ENCODE results near the gene NXPH2. TPM values are rescaled to one million over a fixed set of nuclear protein-coding genes. Genes with fewer than 3 reads are reported as not detected.

NXPH2 gene
- total and polyA plus RNA-seq, 2 of the 13 experiments (the other 11 are each of a cell fraction or from before 2014, with no cell fraction given), result not detected

GRCh38 chr2:138699421-138699820 lies 80.8 kb downstream of the NXPH2 start:
- DNase-seq (ENCODE audit: low spot score), result no peak
- TF ChIP-seq NRL (CRISPR knock-in tag; IDR thresholded peaks at IDR 0.05; ENCODE audit: borderline replicate concordance) (no peak), ZFYVE20 (CRISPR knock-in tag; IDR thresholded peaks at IDR 0.05; ENCODE audit: borderline replicate concordance, low read depth) (no peak)
- Histone ChIP-seq H3K27ac (ENCODE audit: extremely low read length, insufficient read depth, low read length) (no peak overlapping the region), H3K4me2 (ENCODE audit: low read depth, low read length) (no peak overlapping the region), H3K27me3 (ENCODE audit: control insufficient read depth in 1 of 2, insufficient read depth in 2 of 2, low read length in 2 of 2) (peaks cover 0 to 3% of the 10 kb centered on the region in 2 experiments; a peak in 1 of 5 replicates), H3K4me3 (replicated peaks in 1 of 3; ENCODE audit: insufficient read depth in 1 of 3, low read depth in 2 of 3, low read length in 3 of 3) (no peak overlapping the region), H3K4me1 (ENCODE audit: insufficient read depth, low read length) (no peaks in the 10 kb centered on the region), H4K20me1 (ENCODE audit: insufficient read depth, low read length) (no peaks in the 10 kb centered on the region), H3K9ac (ENCODE audit: insufficient read depth, low read depth, low read length) (no peak overlapping the region), H2AFZ (ENCODE audit: low read length) (no peak overlapping the region), H3K9me3 (ENCODE audit: low read length) (no peaks in the 10 kb centered on the region), H3K79me2 (ENCODE audit: insufficient read depth, low read length) (no peaks in the 10 kb centered on the region), H3K36me3 (replicated peaks in 1 of 2; ENCODE audit: control insufficient read depth in 1 of 2, insufficient read depth in 2 of 2, low read length in 2 of 2) (no peaks in the 10 kb centered on the region)
- ATAC-seq, result peak; percentile 40; the same call in 1 of the 3 replicates
- 56% methylated on average over 8 of the region's 8 CpGs for WGBS (ENCODE audit: low lambda C conversion rate)
- no TSS peak for BruUV-seq (replicated peaks)
- in situ Hi-C loops (cut with HindIII; ENCODE audit: extremely low pct_ligation_motif_present, low pct_unique_long_range_greater_than_20kb), result no loop called here
- intact Hi-C loops (cut with micrococcal nuclease; ENCODE audit: unreplicated experiment), result no loop called here
- CTCF ChIA-PET (ENCODE audit: low intra/inter-chr PET ratio, low total read pairs), result no interaction called here
- no peak for FAIRE-seq
- POLR2A ChIA-PET, result interaction anchor here (0.5 kb wide), 1 partner anchor 22 kb away, joined by 3 read pairs; no protein-coding TSS in a partner anchor

- no peak for FAIRE-seq
- Histone ChIP-seq H3K4me3 (replicated peaks in 1 of 3; ENCODE audit: insufficient read depth in 1 of 3, low read depth in 2 of 3, low read length in 3 of 3) (no peak overlapping the region), H3K9me3 (ENCODE audit: low read length) (no peaks in the 10 kb centered on the region), H4K20me1 (ENCODE audit: insufficient read depth, low read length) (no peaks in the 10 kb centered on the region), H3K27me3 (ENCODE audit: control insufficient read depth in 1 of 2, insufficient read depth in 2 of 2, low read length in 2 of 2) (peaks cover 0 to 3% of the 10 kb centered on the region in 2 experiments; a peak in 1 of 5 replicates), H3K9ac (ENCODE audit: insufficient read depth, low read depth, low read length) (no peak overlapping the region), H3K4me1 (ENCODE audit: insufficient read depth, low read length) (no peaks in the 10 kb centered on the region), H3K79me2 (ENCODE audit: insufficient read depth, low read length) (no peaks in the 10 kb centered on the region), H3K27ac (ENCODE audit: extremely low read length, insufficient read depth, low read length) (no peak overlapping the region), H3K4me2 (ENCODE audit: low read depth, low read length) (no peak overlapping the region), H2AFZ (ENCODE audit: low read length) (no peak overlapping the region), H3K36me3 (replicated peaks in 1 of 2; ENCODE audit: control insufficient read depth in 1 of 2, insufficient read depth in 2 of 2, low read length in 2 of 2) (no peaks in the 10 kb centered on the region)
- POLR2A ChIA-PET, result no interaction called here
- DNase-seq (ENCODE audit: low spot score), result no peak
- TF ChIP-seq ZNF33B (CRISPR knock-in tag; IDR thresholded peaks at IDR 0.05) (no peak), FOSL2 (CRISPR knock-in tag; IDR thresholded peaks at IDR 0.05) (0 out of 2 replicates have a peak, but pooled peaks have one; percentile 11)
- ATAC-seq, result no peak
- intact Hi-C loops (cut with micrococcal nuclease; ENCODE audit: unreplicated experiment), result no loop called here
- 21% methylated on average over 6 of the region's 6 CpGs for WGBS (ENCODE audit: low lambda C conversion rate)
- in situ Hi-C loops (cut with HindIII; ENCODE audit: extremely low pct_ligation_motif_present, low pct_unique_long_range_greater_than_20kb), result no loop called here
- CTCF ChIA-PET (ENCODE audit: low intra/inter-chr PET ratio, low total read pairs), result no interaction called here
- no TSS peak for BruUV-seq (replicated peaks)
Measured at GRCh38 chr2:138698428-138698827, 81.8 kb downstream of the NXPH2 start.

Measured in HepG2 (cell line).